Stimulated activated CD4-positive, alpha-beta T cell treated with anti-CD3 and anti-CD28 coated beads, Interleukin-1b, Interleukin-23, amount 100 ng/mL, for 48 hours (primary cell): ENCODE measurements around the gene BCAP31.
"Not testable (repeated sequence)": the region's sequence is repeated elsewhere in the genome, so short reads cannot be mapped to it uniquely, and the experiment has no call there.

Experiments
- DNase-seq: peaks from one replicate; pipeline ENCODE4 v3.0.0-alpha.2; 2020

BCAP31 gene

GRCh38 chrX:153762626-153763173, 38.5 kb upstream of the BCAP31 start:
- DNase-seq: no peak

GRCh38 chrX:153761863-153762262, 37.7 kb upstream of the BCAP31 start:
- no peak for DNase-seq

GRCh38 chrX:153755136-153755535, 30.9 kb upstream of the BCAP31 start:
- no peak for DNase-seq

GRCh38 chrX:153750127-153750774, 26.1 kb upstream of the BCAP31 start:
- DNase-seq: no peak

GRCh38 chrX:153749017-153749416, 24.8 kb upstream of the BCAP31 start:
- DNase-seq: not testable (repeated sequence)

GRCh38 chrX:153746991-153747390, 22.8 kb upstream of the BCAP31 start:
- not testable (repeated sequence) for DNase-seq

GRCh38 chrX:153746359-153746758, 22.2 kb upstream of the BCAP31 start:
- DNase-seq: no peak

GRCh38 chrX:153745067-153745433, 20.9 kb upstream of the BCAP31 start:
- not testable (repeated sequence) for DNase-seq

- DNase-seq: no peak
Measured at GRCh38 chrX:153744210-153745066, 20.3 kb upstream of the BCAP31 start.

- DNase-seq: not testable (repeated sequence)
Measured at GRCh38 chrX:153743468-153744209, 19.5 kb upstream of the BCAP31 start.

GRCh38 chrX:153742796-153743467, 18.7 kb upstream of the BCAP31 start:
- DNase-seq: not testable (repeated sequence)

- DNase-seq: not testable (repeated sequence)
Measured at GRCh38 chrX:153742111-153742510, 17.9 kb upstream of the BCAP31 start.

GRCh38 chrX:153741446-153741845, 17.3 kb upstream of the BCAP31 start:
- no peak for DNase-seq

GRCh38 chrX:153740631-153741222, 16.5 kb upstream of the BCAP31 start:
- no peak for DNase-seq

- no peak for DNase-seq
Measured at GRCh38 chrX:153739754-153740486, 15.7 kb upstream of the BCAP31 start.

GRCh38 chrX:153738056-153738605, 13.9 kb upstream of the BCAP31 start:
- no peak for DNase-seq

- DNase-seq: no peak
Measured at GRCh38 chrX:153736871-153737441, 12.8 kb upstream of the BCAP31 start.

- DNase-seq: no peak
Measured at GRCh38 chrX:153736071-153736820, 12.1 kb upstream of the BCAP31 start.

GRCh38 chrX:153735274-153735673, 11.1 kb upstream of the BCAP31 start:
- DNase-seq: no peak

- DNase-seq: no peak
Measured at GRCh38 chrX:153734871-153735270, 10.7 kb upstream of the BCAP31 start.
